NCI-H2081 treated with DMSO at 0.1 percent for 48 hours (cell line): ENCODE results near the gene BCAP31.
"Not testable (repeated sequence)": the region's sequence is repeated elsewhere in the genome, so short reads cannot be mapped to it uniquely, and the experiment has no call there.

ENCODE experiments used
- DNase-seq: peaks from one replicate; lab custom pipeline; 2025; lab: John Stamatoyannopoulos, UW

Gene BCAP31

GRCh38 chrX:153734871-153735270 is 10.7 kb upstream of the BCAP31 start:
- no peak for DNase-seq

DNA sequence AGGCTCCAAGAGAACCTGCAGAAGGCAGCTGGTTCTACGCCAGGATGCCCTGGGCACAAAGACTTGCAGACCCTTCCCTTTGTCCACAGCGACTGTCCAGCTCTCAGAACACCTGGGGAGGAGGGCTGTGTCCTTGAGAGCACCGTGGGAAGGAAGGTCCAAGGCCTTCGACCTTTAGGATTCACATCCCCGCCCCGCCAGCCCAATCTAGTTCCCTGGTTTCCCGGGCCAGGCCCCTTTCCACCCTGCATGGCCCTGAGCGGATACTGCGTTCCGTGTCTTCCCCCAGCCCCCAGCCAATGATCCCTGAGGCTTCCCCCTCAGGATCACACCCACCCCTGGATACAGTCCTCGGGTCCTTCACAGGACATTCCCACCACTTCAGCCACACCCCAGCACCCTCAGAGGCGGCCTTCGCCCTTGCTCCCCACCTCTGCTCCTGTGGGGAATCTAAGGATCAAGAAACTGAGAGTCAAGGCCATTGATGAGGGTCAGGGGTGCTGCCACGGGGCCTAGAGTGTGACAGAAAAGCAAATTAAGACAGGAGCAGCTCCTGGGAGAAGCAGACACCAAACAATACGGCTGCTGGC is 9.6 kb upstream of the BCAP31 start:
- no peak for DNase-seq

GRCh38 chrX:153732401-153732800 is 8.2 kb upstream of the BCAP31 start:
- no peak for DNase-seq

DNA sequence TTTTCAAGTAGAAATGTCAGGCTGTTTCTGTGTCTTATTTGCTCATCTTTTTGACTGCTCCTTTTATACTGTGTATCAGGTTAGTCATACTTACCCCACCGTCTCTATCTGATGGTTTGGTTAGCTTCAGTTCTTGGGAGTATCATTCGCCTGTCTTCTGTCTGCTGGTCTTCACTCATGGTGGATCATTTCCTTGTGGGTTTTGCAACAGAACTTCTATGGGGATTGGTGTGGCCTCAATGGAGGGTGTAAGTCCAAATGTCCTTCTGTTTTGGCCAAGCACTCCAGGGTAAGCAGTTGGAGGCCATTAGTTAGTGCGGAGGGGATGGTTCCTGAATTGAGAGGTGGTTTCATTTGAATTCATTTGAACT is 7.6 kb upstream of the BCAP31 start:
- DNase-seq, result no peak

GRCh38 chrX:153731117-153731844 is 7.1 kb upstream of the BCAP31 start:
- DNase-seq, result no peak

GRCh38 chrX:153730115-153730514 is 5.9 kb upstream of the BCAP31 start:
- DNase-seq, result not testable (repeated sequence)

DNA sequence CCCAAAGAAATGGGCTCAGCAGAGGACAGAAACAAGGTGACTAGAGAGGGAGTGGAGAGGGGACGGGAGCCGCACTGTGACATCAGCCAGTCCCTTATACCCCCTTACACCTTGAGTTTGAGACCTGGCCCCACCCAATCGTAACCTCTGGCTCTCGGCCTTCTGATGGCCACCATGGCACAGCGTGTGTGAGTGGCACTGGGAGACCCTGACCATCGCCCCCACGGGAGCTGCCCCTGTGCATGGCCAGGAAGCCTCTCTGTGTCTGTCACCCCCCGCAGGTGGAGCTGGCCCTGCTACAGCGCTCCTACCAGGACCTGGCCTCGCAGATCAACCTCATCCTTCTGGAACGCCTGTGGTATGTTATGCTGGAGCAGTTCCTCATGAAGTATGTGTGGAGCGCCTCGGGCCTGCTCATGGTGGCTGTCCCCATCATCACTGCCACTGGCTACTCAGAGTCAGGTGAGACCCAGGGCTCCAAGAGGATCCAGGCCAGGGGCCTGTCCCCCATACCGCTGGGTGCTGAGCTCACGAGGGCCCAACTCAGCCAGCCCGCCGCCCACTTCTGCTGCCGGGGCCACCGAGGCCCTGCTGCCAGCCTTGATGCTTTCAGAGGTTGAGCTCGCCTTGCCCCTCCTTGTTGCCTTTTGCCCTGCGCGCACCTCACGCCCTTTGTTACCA is 4.9 kb upstream of the BCAP31 start:
- no peak for DNase-seq

DNA sequence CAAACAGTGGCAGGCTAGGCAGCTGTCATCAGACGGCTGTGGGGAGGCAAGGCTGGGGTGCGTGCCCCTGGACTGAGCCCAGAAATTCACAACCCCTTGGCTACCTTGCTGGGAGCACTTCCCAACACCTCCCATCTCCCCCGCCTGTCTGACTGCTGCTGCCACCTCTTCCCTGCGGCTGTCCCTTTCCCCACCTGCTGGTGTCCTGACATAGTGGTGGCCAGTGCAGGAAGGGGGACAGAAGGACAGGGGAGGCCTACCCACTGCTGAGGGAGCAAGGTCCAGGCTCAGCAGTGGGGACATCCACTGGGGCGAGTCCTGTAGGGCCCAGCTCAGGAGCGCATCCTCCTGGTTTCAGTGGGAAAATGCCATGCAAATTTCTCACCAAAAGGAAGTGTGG is 3.9 kb upstream of the BCAP31 start:
- no peak for DNase-seq

- no peak for DNase-seq
Observed at GRCh38 chrX:153727123-153727931, 3.1 kb upstream of the BCAP31 start.

GRCh38 chrX:153726286-153727122 is 2.3 kb upstream of the BCAP31 start:
- DNase-seq, result no peak

- no peak for DNase-seq
Observed at GRCh38 chrX:153725832-153726285, 1.7 kb upstream of the BCAP31 start.

DNA sequence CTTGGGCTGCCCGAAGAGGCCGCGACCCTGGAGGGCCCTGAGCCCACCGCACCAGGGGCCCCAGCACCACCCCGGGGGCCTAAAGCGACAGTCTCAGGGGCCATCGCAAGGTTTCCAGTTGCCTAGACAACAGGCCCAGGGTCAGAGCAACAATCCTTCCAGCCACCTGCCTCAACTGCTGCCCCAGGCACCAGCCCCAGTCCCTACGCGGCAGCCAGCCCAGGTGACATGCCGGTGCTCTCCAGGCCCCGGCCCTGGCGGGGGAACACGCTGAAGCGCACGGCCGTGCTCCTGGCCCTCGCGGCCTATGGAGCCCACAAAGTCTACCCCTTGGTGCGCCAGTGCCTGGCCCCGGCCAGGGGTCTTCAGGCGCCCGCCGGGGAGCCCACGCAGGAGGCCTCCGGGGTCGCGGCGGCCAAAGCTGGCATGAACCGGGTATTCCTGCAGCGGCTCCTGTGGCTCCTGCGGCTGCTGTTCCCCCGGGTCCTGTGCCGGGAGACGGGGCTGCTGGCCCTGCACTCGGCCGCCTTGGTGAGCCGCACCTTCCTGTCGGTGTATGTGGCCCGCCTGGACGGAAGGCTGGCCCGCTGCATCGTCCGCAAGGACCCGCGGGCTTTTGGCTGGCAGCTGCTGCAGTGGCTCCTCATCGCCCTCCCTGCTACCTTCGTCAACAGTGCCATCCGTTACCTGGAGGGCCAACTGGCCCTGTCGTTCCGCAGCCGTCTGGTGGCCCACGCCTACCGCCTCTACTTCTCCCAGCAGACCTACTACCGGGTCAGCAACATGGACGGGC is 1.0 kb upstream of the BCAP31 start:
- DNase-seq, result no peak

DNA sequence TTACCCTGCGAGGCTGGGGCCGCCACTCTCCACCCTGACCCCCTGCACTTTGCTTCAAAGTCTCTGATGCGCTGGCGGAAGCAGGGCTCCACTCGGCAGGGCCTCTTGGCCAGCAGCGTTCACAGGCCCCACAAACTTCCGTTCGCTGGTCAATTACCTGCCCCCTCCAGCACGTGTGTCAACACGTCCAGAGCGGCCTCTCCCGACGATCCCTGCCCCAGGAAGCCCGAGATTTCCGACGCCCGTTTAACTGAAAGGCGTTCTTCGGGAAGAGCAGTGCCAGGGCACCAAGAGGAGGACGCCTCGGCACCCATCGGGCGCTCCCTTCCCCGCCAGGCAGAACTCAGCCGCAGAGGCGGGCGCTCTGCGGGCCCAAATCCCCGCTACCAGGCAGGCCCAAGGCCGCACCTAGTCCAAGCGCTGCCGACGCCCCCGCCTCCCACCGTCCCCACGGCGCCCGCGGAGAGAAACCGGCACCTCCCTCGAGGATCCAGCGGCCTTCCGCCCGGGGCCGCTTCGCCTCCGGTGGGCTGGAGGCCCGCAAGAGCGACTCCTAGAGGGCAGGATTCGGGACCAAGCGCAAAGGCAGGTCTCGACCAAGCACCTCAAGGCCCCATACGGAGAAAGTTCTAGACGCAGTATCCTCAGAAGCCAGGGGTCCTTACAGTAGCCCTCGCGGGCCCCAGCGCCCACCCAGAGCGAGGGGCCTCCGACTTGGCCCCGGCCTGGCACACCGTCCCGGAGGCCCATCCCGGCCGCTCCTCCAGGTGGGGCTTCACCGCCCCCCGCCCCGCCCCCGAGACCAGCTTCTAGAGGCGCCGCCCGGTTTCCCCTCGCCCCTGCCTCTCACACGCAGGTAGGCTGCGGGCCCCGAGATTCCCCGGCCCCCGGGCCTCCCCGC is 586 bp downstream of the BCAP31 start:
- no peak for DNase-seq

DNA sequence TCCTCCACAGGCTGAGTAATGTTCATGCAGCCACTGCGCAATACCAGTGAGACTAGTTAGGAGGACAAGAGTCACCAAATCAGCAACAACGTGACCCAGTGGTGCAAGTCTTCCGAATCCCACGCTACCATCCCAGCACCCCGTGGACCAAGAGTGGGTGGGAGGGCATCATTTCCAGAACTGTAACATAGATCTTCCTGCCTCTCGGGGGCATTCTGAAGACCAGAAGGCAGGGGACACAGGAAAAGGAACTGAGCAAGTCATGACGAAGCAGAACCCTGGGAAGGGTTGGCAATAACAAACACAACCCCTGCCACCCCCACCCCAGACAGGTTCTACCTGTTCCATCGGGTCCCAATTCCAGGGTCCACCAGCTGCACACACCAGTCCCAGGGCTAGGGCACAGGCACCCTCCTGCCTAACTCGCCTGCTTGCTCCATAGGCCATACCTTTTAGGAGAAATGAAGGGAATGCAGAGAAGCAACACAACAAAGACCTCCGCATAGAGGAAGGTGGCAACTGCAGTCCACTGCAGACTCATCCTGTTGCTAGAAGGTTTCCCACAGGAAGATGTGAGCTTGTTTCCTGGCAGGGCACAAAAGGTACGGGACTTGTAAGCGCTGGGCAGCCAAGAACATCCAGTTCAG is 1.4 kb downstream of the BCAP31 start:
- no peak for DNase-seq

- no peak for DNase-seq
Observed at GRCh38 chrX:153719701-153720100, 4.5 kb downstream of the BCAP31 start.

- no peak for DNase-seq
Observed at GRCh38 chrX:153719238-153719637, 4.9 kb downstream of the BCAP31 start.

DNA sequence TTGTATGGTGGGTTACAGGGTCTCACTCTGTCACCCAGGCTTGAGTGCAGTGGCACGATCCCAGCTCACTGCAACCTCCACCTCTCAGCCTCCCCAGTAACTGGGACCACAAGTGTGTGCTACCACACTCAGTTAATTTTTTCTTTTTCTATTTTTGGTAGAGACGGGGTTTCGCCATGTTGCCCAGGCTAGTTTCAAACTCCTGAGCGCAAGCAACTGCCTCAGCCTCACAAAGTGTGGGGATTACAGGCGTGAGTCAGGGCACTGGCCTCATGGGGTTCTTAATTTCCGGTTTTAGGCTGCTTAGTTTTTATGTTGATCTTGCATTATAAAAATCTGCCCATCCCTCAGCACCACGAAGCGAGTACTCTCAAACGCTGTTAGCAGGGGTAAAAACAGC is 6.7 kb downstream of the BCAP31 start:
- no peak for DNase-seq

DNA sequence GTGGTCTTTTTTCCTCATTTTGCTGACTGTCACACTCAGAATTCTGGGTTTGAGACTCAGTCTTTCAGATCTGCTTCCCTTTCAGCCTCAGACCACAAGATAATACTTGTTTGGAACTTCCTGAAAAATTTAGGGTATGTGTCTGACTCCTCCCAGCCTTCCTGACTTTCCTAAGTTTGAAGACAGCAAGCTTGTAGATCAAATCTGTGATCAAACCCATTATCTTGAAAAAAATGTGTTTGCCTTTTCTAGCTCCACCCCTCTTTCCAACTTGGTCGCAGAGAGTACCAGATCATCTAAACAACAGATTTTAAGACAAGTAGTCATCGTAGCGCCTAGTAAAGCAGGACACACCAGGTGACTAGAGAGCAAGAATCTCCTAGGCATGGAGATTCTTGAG is 9.9 kb downstream of the BCAP31 start:
- no peak for DNase-seq
